ENCODE data around the gene HEYL. TPM values are rescaled to one million over a fixed set of nuclear protein-coding genes. Genes with fewer than 3 reads are reported as not detected.

HEYL gene
- total RNA-seq, 1 donor from 2014 or later = 34.0 TPM

DNA sequence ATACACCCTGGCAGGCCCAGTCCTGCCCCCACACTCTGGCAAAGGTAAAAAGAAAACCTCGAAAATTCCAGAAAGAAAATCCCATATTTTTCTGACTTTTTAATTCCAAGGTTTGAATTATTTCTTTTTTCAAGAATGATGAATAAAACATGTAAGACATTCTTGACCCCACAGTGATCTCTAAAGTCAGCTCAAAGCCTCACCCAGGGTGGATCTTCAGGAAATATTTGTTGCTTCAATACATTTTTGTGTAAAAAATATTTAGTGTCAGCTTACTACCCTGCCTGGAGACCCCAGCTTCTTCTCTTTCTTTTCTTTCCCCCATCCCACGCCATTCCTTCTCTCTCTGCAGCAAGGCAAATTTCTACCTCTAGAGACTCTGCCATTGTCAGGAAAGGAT lies 39.4 kb upstream of the HEYL start:
- Histone ChIP-seq H3K27me3 (no peaks in the 10 kb centered on the region), H3K36me3 (no peaks in the 10 kb centered on the region), H3K9me3 (no peaks in the 10 kb centered on the region), H3K4me3 (no peak overlapping the region), H3K4me1 (no peaks in the 10 kb centered on the region), H3K27ac (no peak overlapping the region)
- intact Hi-C loops (cut with DNase I) = no loop called here
- TF ChIP-seq, protein P1, sequence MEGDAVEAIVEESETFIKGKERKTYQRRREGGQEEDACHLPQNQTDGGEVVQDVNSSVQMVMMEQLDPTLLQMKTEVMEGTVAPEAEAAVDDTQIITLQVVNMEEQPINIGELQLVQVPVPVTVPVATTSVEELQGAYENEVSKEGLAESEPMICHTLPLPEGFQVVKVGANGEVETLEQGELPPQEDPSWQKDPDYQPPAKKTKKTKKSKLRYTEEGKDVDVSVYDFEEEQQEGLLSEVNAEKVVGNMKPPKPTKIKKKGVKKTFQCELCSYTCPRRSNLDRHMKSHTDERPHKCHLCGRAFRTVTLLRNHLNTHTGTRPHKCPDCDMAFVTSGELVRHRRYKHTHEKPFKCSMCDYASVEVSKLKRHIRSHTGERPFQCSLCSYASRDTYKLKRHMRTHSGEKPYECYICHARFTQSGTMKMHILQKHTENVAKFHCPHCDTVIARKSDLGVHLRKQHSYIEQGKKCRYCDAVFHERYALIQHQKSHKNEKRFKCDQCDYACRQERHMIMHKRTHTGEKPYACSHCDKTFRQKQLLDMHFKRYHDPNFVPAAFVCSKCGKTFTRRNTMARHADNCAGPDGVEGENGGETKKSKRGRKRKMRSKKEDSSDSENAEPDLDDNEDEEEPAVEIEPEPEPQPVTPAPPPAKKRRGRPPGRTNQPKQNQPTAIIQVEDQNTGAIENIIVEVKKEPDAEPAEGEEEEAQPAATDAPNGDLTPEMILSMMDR (IDR thresholded peaks at IDR 0.05) = no peak
- DNase-seq (ENCODE audit: low spot score in 2 of 2) = no peak

DNA sequence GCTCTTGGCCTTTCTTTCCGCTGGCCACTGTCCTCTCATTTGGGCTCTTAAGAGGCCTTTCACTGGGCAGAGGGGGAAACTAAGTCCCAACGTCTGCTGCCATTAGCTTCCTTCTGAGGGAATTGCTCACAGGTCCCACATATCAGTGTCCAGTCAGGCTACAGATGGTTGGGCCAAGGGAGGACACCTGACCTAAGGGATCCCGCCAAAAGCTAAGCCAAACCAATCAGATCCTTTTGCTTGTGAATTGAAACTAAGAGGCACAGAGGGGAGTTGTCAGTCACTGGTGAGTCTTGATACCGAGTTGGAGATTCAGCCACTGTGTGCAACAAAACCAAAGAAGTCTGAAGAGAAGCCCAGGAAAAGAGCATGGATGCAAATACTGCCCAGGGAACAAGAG lies 38.2 kb upstream of the HEYL start:
- intact Hi-C loops (cut with DNase I) = no loop called here
- no peaks in the 10 kb centered on the region for H3K9me3 ChIP-seq
- no peaks in the 10 kb centered on the region for H3K36me3 ChIP-seq
- H3K4me3 ChIP-seq = no peak overlapping the region
- DNase-seq (ENCODE audit: low spot score in 2 of 2) = no peak
- no peak overlapping the region for H3K27ac ChIP-seq
- H3K27me3 ChIP-seq = no peaks in the 10 kb centered on the region
- no peaks in the 10 kb centered on the region for H3K4me1 ChIP-seq
- TF ChIP-seq, protein P1 (IDR thresholded peaks at IDR 0.05) = no peak

DNA sequence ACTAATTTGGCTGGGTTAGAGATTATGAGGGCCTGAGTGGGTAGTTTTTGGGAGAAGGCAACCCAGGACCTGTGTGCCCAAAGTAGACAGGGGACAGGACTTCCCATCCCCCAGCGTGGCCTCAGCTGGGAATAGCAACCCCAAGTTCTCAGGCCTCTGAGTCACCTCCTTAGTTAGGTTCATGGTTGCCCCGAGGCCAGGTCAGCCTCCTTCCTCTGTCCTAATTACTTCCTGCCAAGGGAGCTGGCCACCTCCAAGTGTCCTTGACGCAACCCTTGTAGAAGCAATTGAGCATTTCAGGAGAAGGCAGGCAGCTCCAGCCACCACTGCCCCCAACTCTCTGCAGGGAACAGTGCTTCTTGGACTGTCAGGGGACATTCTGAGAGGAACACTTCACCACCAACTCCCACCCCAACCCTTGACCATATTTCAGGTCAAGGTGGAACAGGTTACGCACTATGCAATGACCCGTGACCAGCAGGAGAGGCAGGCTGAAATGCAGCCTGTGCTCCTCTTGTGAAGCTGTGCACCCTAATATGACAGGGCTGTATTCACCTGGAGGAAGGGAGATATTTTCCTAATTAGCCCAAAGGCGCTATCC lies 37.6 kb upstream of the HEYL start:
- Histone ChIP-seq H3K27ac (no peak overlapping the region), H3K4me1 (peaks cover 0 to 5% of the 10 kb centered on the region in 2 donors), H3K27me3 (no peaks in the 10 kb centered on the region), H3K36me3 (no peaks in the 10 kb centered on the region), H3K9me3 (no peaks in the 10 kb centered on the region), H3K4me3 (no peak overlapping the region)
- intact Hi-C loops (cut with DNase I) = no loop called here
- TF ChIP-seq, protein P1 (IDR thresholded peaks at IDR 0.05) = no peak
- no peak for DNase-seq (ENCODE audit: low spot score in 2 of 2)

DNA sequence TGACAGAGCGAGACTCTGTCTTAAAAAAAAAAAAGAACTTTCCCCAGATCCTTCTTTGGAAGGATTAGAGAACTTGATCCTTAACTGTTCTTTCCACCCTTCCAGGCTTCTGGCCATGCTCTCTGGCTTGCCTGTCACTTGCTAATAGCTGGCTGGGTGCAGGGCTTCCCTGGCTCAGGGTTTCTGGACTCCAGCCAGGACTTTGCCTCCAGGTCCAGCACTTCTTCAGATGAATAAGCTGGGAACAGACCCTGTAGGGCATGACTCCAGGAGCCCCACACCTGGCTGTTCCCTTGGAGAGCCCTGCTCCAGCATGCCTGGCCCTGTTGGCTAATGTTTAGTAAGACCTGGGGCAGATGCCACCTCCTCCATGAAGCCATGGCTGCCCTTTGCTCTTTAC lies 35.8 kb upstream of the HEYL start:
- Histone ChIP-seq H3K4me1 (peaks cover 0 to 16% of the 10 kb centered on the region in 2 donors), H3K9me3 (no peaks in the 10 kb centered on the region), H3K4me3 (no peak overlapping the region), H3K27me3 (no peaks in the 10 kb centered on the region), H3K36me3 (no peaks in the 10 kb centered on the region), H3K27ac (no peak overlapping the region)
- intact Hi-C loops (cut with DNase I) = no loop called here
- TF ChIP-seq, protein P1 (IDR thresholded peaks at IDR 0.05) = no peak
- DNase-seq (ENCODE audit: low spot score in 2 of 2) = no peak

DNA sequence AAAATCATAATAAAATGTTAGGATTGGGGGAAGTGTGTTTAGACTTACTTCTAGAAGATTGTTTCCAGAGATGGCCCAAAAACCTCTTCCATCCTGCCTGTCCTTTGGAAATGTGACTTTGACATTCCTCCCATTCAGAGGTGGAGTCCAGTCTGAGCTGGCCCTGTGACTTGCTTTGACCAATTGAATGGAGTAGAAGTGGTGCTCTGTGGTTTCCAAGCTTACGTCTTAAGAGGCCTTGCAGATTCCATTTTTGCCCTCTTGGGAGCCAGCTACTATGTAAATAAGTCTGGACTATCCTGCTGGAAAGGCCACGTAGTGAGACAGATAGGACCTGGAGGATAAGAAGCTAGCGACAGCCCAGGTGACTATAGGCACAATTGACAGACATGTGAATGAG lies 33.8 kb upstream of the HEYL start:
- Histone ChIP-seq H3K9me3 (no peaks in the 10 kb centered on the region), H3K27me3 (no peaks in the 10 kb centered on the region), H3K4me1 (peaks cover 0 to 16% of the 10 kb centered on the region in 2 donors), H3K27ac (no peak overlapping the region), H3K36me3 (no peaks in the 10 kb centered on the region), H3K4me3 (no peak overlapping the region)
- DNase-seq (ENCODE audit: low spot score in 2 of 2) = no peak
- intact Hi-C loops (cut with DNase I) = no loop called here
- TF ChIP-seq, protein P1 (IDR thresholded peaks at IDR 0.05) = no peak

DNA sequence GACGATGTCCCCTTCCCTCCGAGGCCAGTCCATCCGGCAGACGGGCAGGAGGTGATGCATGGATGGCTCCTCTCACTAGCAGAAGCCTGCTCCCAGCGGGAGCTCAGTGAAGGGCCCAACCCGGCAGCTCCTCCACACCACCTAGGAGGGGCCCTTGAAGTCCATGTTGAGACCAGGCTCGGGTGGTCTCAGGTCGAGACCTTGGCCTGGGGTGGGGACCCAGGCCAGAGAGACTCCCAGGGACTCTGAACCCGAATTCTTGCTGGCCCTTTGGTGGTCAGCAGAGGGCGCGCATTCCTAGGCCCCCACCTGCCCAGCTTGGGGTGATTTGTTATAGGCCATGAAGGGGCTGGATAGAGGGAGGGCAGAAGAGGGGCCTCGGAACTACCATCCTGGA lies 33.1 kb upstream of the HEYL start:
- TF ChIP-seq, protein P1 (IDR thresholded peaks at IDR 0.05) = peak in 1 of 3 experiments; percentile 19

More for the DNA sequence above, 33.1 kb upstream of the HEYL start:
- Histone ChIP-seq H3K27ac (no peak overlapping the region), H3K36me3 (no peaks in the 10 kb centered on the region), H3K4me1 (peaks cover 0 to 16% of the 10 kb centered on the region in 2 donors), H3K4me3 (peak overlapping the region; percentile 66 to 67), H3K27me3 (no peaks in the 10 kb centered on the region), H3K9me3 (no peaks in the 10 kb centered on the region)
- intact Hi-C loops (cut with DNase I) = no loop called here
- DNase-seq (ENCODE audit: low spot score in 2 of 2) = no peak
